ENCODE results near the gene VRTN.
"Not testable (repeated sequence)": the region's sequence is repeated elsewhere in the genome, so short reads cannot be mapped to it uniquely, and the experiment has no call there.

The VRTN gene

GRCh38 chr14:74350211-74350927, 2.1 kb downstream of the VRTN start:
- no peak for DNase-seq

- DNase-seq = no peak
Measured at GRCh38 chr14:74350928-74351323, 2.7 kb downstream of the VRTN start.

GRCh38 chr14:74356892-74357575, 8.8 kb downstream of the VRTN start:
- no peak for DNase-seq

GRCh38 chr14:74357585-74357984, 9.3 kb downstream of the VRTN start:
- no peak for DNase-seq

DNA sequence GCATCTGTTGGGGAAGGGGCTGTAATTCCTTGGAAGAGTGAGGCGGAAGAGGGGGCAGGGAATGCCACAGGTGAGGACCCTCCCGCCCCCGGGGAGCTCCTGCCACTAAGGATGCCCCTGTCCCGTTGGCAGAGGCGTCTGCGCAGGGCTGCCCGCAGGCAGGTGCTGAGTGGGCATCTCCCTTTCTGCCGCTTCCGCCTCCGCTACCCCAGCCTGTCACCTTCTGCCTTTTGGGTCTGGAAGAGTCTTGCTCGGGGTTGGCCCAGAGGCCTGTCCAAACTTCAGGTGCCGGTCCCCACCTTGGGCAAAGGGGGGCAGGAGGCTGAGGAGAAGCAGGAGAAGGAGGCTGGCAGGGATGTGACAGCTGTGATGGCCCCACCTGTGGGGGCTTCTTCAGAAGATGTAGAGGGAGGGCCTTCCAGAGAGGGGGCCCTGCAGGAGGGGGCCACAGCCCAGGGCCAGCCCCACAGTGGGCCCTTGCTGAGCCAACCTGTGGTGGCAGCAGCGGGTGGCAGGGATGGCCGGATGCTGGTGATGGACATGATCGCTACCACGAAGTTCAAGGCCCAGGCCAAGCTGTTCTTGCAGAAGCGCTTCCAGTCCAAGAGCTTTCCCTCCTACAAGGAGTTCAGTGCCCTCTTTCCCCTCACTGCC, 10.0 kb downstream of the VRTN start:
- no peak for DNase-seq

- DNase-seq = no peak
Measured at GRCh38 chr14:74360163-74360562, 11.9 kb downstream of the VRTN start.

DNA sequence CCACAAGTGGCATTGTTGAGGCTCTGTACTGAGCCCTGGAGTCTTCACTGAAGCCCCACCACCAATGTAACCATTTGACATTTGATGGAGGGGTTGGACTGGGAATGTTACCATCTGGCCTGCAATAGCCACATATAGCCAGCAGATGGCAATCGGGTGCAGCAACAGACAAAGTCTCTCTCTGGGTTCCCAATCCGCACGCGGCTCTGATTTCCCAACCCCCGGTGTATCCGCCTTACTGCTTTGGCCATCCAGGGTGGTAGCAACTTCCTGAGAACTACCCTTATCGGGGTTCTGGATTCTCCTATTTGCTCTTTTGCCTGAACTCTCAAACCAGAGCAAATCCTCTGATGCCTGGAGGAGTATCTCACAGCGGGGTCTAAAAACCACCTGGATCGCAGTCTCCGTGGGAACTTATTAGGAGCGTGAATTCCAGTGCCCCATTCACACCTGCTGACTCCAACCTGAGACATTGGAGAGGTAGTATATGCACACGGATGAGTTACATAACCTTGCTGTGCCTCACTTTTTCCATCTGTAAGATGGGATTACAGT, 14.2 kb downstream of the VRTN start:
- DNase-seq = peak; percentile 56

- DNase-seq = no peak
Measured at GRCh38 chr14:74364271-74364880, 16.1 kb downstream of the VRTN start.

DNA sequence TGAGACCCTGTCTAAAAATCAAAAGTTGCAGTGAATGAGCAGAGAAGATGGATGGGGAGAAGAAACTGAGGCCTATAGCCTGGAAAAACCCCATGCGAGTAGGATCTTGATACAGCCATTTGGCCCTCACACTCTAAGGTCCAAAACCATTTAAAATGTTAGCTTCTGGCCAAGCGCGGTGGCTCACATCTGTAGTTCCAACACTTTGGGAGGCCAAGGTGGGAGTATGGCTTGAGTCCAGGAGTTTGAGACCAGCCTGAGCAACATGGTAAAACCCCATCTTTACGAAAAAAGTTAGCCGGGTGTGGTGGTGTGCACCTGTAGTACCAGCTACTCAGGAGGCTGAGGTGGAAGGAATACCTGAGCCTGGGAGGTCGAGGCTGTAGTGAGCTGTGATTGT, 19.8 kb downstream of the VRTN start:
- no peak for DNase-seq

GRCh38 chr14:74368441-74368840, 20.2 kb downstream of the VRTN start:
- DNase-seq = no peak

DNA sequence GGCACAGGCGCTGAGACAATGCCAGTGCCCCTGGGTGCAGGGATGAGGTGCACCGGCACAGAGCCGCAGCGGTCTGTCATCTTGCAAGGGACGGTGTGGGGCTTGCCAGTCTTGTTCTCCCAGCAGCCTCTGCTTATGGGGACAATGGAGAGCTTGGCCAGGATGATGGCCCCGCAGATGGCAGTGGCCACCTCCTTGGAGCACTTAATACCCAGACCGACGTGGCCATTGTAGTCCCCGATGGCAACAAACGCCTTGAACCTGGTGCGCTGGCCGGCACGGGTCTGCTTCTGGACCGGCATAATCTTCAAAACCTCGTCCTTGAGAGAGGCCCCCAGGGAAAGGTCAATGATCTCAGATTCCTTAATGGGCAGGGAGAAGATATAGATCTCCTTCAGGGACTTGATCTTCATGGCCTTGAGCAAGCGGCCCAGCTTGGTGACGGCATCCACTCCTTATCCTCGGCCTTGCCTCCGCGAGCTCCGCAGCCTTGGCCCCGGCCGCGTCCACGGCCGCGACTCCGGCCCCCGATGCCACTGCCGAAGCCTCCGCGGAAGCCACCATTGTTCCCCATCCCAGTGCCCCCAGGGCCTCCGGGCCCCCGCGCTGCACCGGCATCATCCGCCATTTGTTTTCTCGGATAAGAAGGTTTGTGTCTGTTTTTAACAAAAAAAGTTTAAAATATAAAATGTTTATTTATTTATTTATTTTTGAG, 29.9 kb downstream of the VRTN start:
- DNase-seq = no peak

DNA sequence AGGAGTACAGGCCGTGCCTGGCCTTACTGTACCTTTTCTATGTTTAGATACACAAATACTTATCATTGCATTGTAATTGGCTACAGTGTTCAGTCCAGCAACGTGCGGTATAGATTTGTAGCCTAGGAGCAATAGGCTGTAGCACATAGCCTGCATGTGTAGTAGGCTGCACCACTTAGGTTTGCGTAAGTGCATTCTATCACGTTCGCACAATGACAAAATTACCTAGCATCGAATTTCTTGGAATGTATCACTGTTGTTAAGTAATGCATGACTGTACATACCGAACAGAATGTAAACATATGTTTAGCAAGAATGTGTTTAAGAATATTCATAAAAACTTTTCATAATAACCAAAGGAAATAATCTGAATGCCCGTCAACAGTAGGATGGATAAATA, 31.9 kb downstream of the VRTN start:
- DNase-seq = no peak

- no peak for DNase-seq
Measured at GRCh38 chr14:74380845-74381244, 32.6 kb downstream of the VRTN start.

- DNase-seq = not testable (repeated sequence)
Measured at GRCh38 chr14:74381571-74381970, 33.3 kb downstream of the VRTN start.

DNA sequence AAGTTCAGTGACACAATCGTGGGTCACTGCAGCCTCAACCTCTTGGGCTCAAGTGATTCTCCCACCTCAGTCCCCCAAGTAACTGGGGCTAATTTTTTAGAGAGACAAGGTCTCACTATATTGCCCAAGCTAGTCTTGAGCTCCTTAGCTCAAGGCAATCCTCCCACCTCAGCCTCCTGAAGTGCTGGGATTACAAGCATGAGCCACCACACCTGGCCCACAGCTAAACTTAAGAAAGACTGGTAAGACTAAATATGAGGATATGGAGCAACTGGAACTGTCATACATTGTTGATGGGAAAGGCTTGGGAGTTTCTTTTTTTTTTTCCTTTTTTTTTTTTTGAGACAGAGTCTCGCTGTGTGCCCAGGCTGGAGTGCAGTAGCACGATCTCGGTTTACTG, 34.0 kb downstream of the VRTN start:
- DNase-seq = no peak

- DNase-seq = no peak
Measured at GRCh38 chr14:74389980-74390379, 41.7 kb downstream of the VRTN start.

GRCh38 chr14:74390505-74390904, 42.2 kb downstream of the VRTN start:
- not testable (repeated sequence) for DNase-seq

DNA sequence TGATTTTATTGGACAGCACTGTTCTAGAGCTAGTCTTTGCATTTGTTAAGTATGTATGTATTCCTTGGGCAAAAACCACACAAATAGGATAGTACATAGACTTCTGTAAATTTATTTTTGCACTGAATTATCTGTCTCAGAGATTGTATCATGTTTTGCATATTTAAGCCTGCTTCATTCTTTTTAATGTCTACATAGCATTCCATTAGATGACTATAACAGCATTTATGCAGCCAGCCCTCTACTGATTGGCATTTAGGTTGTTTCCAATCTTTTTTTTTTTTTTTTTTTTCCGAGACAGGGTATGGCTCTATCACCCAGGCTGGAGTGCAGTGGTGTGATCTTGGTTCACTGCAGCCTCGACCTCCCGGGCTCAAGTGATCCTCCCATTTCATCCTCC, 43.2 kb downstream of the VRTN start:
- no peak for DNase-seq

- no peak for DNase-seq
Measured at GRCh38 chr14:74392616-74393570, 44.6 kb downstream of the VRTN start.

DNA sequence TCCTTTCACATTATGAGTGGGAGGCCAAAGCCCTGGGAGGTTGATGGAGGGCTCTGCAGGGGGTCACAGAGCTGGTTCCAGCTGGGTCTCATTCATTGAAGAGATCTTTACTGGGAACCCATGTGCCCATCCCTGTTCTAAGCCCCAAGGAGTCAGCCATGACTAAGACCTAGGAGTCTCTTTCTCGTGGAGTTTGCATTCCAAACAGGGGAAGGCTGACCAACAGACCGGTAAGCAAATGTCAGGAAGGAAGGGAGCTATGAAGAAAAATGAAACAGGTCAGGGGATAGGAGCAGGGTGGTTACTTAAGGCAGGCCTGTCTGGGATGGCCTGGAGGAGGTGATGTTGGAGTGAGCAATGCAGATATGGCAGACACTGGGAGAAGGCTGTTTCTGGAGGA, 46.3 kb downstream of the VRTN start:
- no peak for DNase-seq

DNA sequence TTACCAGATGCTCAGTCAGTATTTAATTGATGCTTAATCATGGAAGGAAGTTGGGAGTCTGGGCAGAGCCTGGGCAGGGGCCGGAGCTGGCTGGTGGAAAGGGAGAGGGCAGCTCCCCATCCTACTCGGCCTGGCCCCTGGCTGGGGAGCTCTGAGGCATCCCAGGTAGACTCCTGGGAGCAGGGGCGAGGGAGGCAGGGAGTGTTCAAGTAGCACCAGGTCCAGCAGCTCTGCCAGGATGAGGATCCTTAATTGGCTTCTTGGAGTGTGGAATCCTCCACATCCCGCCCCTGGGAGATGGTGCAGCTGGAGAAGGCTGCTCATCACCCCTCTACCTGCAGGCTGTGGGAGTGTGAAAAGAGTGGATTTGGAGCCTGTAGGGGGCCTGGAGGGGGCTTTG, 46.8 kb downstream of the VRTN start:
- no peak for DNase-seq
